PC-3 (cell line): ENCODE results near the gene MATN4. TPM values are rescaled to one million over a fixed set of nuclear protein-coding genes. Genes with fewer than 3 reads are reported as not detected.

ENCODE experiments used
- ATAC-seq: fragments of 200-7000 bp; cut with Tn5 transposase; 2 replicates; pipeline ENCODE4 v1.9.1; 2020; ENCODE audit warnings: mild to moderate bottlenecking, moderate library complexity
- BruUV-seq: library from RNA; stranded (reverse); fragments of 400-500 nt; replicated peaks from 2 replicates; lab custom pipeline; 2021; lab: Mats Ljungman, UMichigan
- CTCF ChIA-PET: fragments of 300-600 bp; sonication (Branson Sonifier 250); formaldehyde crosslinking; loops from one replicate; lab custom pipeline; 2022; ENCODE audit warnings: antibody characterized with exemption; lab: Charles Lee
- POLR2A ChIA-PET: fragments of 300-600 bp; sonication (Branson Sonifier 250); formaldehyde crosslinking; loops from one replicate; lab custom pipeline; 2022; ENCODE audit warnings: antibody characterized with exemption; ENCODE audit not compliant: unreplicated experiment; lab: Charles Lee
- DNase-seq: peaks from one replicate; pipeline ENCODE4 v3.0.0-alpha.2; 2015
- H2AFZ ChIP-seq: fragments of 300-600 bp; sonication (generic); 2 replicates; pipeline ENCODE4 v1.6.0; 2016; ENCODE audit warnings: antibody characterized with exemption, low read length
- H3F3A ChIP-seq: fragments of 300-600 bp; sonication (generic); one replicate; pipeline ENCODE4 v1.6.0; 2017; ENCODE audit warnings: antibody characterized with exemption, low read length, control low read depth, mild to moderate bottlenecking; ENCODE audit not compliant: unreplicated experiment
- H3K27ac ChIP-seq: fragments of 300-600 bp; sonication (generic); 2 replicates; pipeline ENCODE4 v1.5.1; 2016; ENCODE audit warnings: mild to moderate bottlenecking, low read length
- H3K27me3 ChIP-seq: fragments of 300-600 bp; sonication (generic); 2 replicates; pipeline ENCODE4 v1.6.1; 2016; ENCODE audit warnings: low read length, mixed read lengths
- H3K36me3 ChIP-seq: fragments of 300-600 bp; sonication (generic); 2 replicates; pipeline ENCODE4 v1.6.1; 2016; ENCODE audit warnings: low read depth, mixed run types, low read length, mixed read lengths
- H3K4me1 ChIP-seq: fragments of 300-600 bp; sonication (generic); 2 replicates; pipeline ENCODE4 v1.5.1; 2016; ENCODE audit warnings: low read length; ENCODE audit not compliant: insufficient read depth
- H3K4me2 ChIP-seq: fragments of 300-600 bp; sonication (generic); 2 replicates; pipeline ENCODE4 v1.6.0; 2016; ENCODE audit warnings: low read length
- H3K4me3 ChIP-seq: fragments of 300-600 bp; sonication (generic); 2 replicates; pipeline ENCODE4 v1.5.1; 2016; ENCODE audit warnings: mild to moderate bottlenecking, low read length, mixed read lengths
- H3K79me2 ChIP-seq: fragments of 300-600 bp; sonication (generic); 2 replicates; pipeline ENCODE4 v1.6.1; 2017; ENCODE audit warnings: low read length, mixed read lengths
- H3K9ac ChIP-seq: fragments of 300-600 bp; sonication (generic); 2 replicates; pipeline ENCODE4 v1.6.0; 2016; ENCODE audit warnings: mild to moderate bottlenecking, low read length
- H3K9me2 ChIP-seq: fragments of 300-600 bp; sonication (generic); replicated peaks from 2 replicates; pipeline ENCODE4 v1.6.1; 2016; ENCODE audit warnings: mixed run types, low read length, mixed read lengths
- H3K9me3 ChIP-seq: fragments of 300-600 bp; sonication (generic); 2 replicates; pipeline ENCODE4 v1.6.1; 2016; ENCODE audit warnings: low read length, mixed read lengths
- H4K20me1 ChIP-seq: fragments of 300-600 bp; sonication (generic); 2 replicates; pipeline ENCODE4 v1.6.1; 2016; ENCODE audit warnings: low read length, mixed read lengths
- CTCF ChIP-seq: fragments of 300-600 bp; sonication (generic); conservative IDR thresholded peaks from 2 replicates; pipeline ENCODE4 v1.5.1; 2017; ENCODE audit warnings: antibody characterized with exemption, low read depth, mild to moderate bottlenecking, low read length
- EZH2 ChIP-seq: fragments of 300-600 bp; sonication (generic); IDR thresholded peaks from one replicate; pipeline ENCODE4 v1.6.1; 2017; ENCODE audit warnings: antibody characterized with exemption, mild to moderate bottlenecking, low read length; ENCODE audit not compliant: unreplicated experiment
- EZH2phosphoT487 ChIP-seq: fragments of 300-600 bp; sonication (generic); IDR thresholded peaks from 2 replicates; pipeline ENCODE4 v1.6.1; 2018; ENCODE audit warnings: mild to moderate bottlenecking, antibody characterized with exemption, low read length, borderline replicate concordance
- intact Hi-C: fragments of 100-400 bp; cut with micrococcal nuclease; formaldehyde crosslinking; loops from 2 replicates; pipeline ENCODE4 v1.9.0; 2023
- total RNA-seq: library from RNA; depleted of rRNA; stranded (reverse); fragments of >200 nt; gene quantifications from 2 replicates; pipeline ENCODE4 v1.2.3, GENCODE V29; 2014

The MATN4 gene
- total RNA-seq, 1 experiment from 2014 or later: 0.33 TPM

DNA sequence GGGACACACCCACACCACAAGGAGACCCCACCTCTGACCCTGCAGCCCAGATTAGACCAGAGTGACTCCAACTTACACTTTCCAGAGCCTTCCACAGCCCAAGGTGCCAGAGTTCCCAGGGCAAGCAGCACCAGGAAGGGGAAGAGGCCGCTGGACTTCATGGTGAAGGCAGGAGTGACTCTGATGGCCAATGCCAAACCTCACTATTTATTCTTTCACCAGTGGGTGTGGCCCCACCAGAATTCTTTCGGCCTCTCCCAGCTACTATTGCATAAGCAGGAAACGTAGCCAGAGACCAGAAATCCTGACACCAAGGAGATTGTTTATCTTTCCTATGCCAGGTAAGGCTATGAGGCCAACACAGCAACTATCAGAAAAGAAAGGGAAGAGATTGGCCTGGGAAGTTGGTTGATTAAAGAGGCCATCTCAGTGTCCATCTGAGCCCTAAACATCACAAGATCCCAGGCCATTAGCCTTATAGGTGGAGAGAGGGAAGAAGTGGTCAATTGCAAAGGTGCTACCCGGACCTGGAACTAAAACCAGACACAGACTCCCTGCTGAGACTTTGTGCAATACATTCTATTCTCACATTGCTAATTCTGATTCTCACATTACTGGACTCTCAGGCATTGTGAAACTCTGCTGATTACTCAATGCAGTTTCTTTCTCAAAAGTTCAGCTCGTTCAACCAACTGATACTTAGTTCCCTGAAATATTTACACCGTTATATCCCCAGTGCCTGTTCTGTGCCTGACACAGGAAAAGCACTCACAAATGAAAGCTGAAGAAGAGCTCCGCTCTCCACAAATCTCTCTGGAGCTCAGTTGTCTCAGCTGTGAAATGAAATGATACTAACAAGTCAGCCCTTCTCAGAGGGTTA is 53.5 kb downstream of the MATN4 start, which contains the start of gene SLPI:
TSS of gene SLPI (minus strand) at position 182 of the 880 bp plus-strand sequence. CDS start at position 161, 21 bp downstream.
- ATAC-seq: peak; percentile 82
- Histone ChIP-seq H3K27ac (peak within 1 kb of the TSS; percentile 86), H3K9ac (peak within 1 kb of the TSS; percentile 27), H3K4me3 (peak within 1 kb of the TSS; percentile 58), H4K20me1 (no peaks in the 10 kb centered on the region), H3K27me3 (no peaks in the 10 kb centered on the region), H2AFZ (peak within 1 kb of the TSS; percentile 22), H3K9me3 (no peaks in the 10 kb centered on the region), H3K36me3 (no peaks in the 10 kb centered on the region), H3K4me1 (peaks cover 38% of the 10 kb centered on the region), H3K79me2 (0 out of 2 replicates have a peak, but pooled peaks cover 6% of the 10 kb centered on the region), H3F3A (no peaks in the 10 kb centered on the region), H3K4me2 (peak within 1 kb of the TSS; percentile 87), H3K9me2 (no peaks in the 10 kb centered on the region)
- ChIA-PET POLR2A (interaction anchor here (0.6 to 0.7 kb wide), 2 partner anchors 36 to 733 kb away, joined by 7 to 16 read pairs; no protein-coding TSS in a partner anchor), CTCF (interaction anchor here (0.5 to 0.7 kb wide), 4 partner anchors 40 to 243 kb away, joined by 3 to 5 read pairs (median 3); no protein-coding TSS in a partner anchor)
- intact Hi-C loops: loop anchor here (2.0 kb wide), 1 partner anchor 36 kb away; no protein-coding TSS in a partner anchor
- TSS peak; percentile 85 for BruUV-seq
- peak; percentile 98 for DNase-seq
- TF ChIP-seq EZH2phosphoT487: no peak
- TF ChIP-seq CTCF: no peak

DNA sequence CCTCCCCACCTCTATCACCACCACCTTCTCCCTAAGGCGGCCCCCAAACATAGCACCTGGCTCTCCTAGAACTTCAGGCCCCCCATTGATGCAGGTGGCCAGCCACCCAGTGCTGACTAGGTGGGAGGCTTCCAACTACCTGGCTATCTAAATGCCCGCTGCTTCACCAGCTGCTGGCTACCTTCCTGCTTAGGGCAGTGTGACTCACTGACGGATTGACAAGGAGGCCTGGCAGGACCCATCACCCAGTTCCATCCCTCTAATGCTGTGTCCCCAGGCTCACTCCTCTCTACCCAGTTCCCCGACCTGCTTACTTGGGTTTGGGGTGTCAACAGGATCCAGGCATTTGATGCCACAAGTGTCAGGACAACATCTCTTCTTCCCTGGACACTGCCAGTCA is 54.8 kb downstream of the MATN4 start:
- Histone ChIP-seq H3K4me3 (peak overlapping the region; percentile 58), H3K27me3 (no peaks in the 10 kb centered on the region), H3K4me2 (peak overlapping the region; percentile 87), H3K9me2 (no peaks in the 10 kb centered on the region), H3F3A (no peaks in the 10 kb centered on the region), H3K79me2 (0 out of 2 replicates have a peak, but pooled peaks cover 6% of the 10 kb centered on the region), H3K9me3 (no peaks in the 10 kb centered on the region), H2AFZ (no peak overlapping the region), H3K36me3 (no peaks in the 10 kb centered on the region), H4K20me1 (no peaks in the 10 kb centered on the region), H3K4me1 (peaks cover 38% of the 10 kb centered on the region), H3K27ac (peak overlapping the region; percentile 86), H3K9ac (peak overlapping the region; percentile 27; the same call in 1 of the 2 replicates)
- TF ChIP-seq EZH2: no peak
- TF ChIP-seq CTCF: no peak
- no peak for TF ChIP-seq EZH2phosphoT487
- ChIA-PET CTCF (no interaction called here), POLR2A (no interaction called here)
- ATAC-seq: peak; percentile 85
- no TSS peak for BruUV-seq
- intact Hi-C loops: no loop called here
- DNase-seq: peak; percentile 88
